HCT116 (cell line): ENCODE data around the gene IL31.

Source experiments
- CTCF ChIP-seq, 3 experiments: fragments of 200-600 bp in 1 of 3; sonication (generic) in 1 of 3; IDR thresholded peaks in 2 of 3; conservative IDR thresholded peaks in 1 of 3; 2 replicates each; pipeline ENCODE4 v1.5.1; 2012 to 2017; ENCODE audit warnings: low read depth in 2 of 3, low read length in 2 of 3, antibody characterized with exemption in 1 of 3, borderline replicate concordance in 1 of 3, control low read depth in 1 of 3, mild to moderate bottlenecking in 1 of 3, mixed read lengths in 1 of 3, mixed run types in 1 of 3, moderate library complexity in 1 of 3; ENCODE audit not compliant: insufficient read depth in 1 of 3
- EZH2phosphoT487 ChIP-seq: fragments of 200-600 bp; IDR thresholded peaks from 2 replicates; pipeline ENCODE4 v1.6.1; 2018; ENCODE audit warnings: antibody characterized with exemption, borderline replicate concordance
- POLR2AphosphoS5 ChIP-seq: IDR thresholded peaks from 2 replicates; pipeline ENCODE4 v1.6.1; 2011; ENCODE audit warnings: mild to moderate bottlenecking, low read depth, low read length, moderate library complexity
- RAD21 ChIP-seq: IDR thresholded peaks from 2 replicates; pipeline ENCODE4 v1.6.1; 2012; ENCODE audit warnings: low read depth, mild to moderate bottlenecking
- ZFX ChIP-seq: fragments of 450-650 bp; IDR thresholded peaks from 2 replicates; pipeline ENCODE4 v1.6.1; 2017
- TF ChIP-seq, protein P1 (sequence below): IDR thresholded peaks from 2 replicates; pipeline ENCODE4 v1.6.1; 2012; ENCODE audit warnings: low read depth

DNA sequence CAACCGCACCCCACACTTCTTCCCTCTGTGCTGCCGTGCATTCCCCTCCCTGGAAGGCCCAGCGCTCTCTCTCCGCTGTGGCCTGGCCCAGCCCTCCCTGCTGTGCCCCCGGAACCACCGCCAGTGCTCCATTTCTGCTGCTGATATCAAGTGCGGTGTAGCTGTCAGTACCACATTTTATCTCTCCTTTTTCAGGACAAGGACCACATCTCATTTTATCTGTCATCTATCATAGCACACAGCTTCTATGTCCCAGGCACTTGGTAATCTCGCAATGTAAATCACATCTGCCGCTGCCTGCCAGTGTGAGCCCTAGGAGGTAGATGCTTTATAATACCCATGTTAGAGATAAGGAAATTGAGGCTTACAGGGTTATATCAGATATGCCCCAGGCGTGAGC is 18.3 kb downstream of the IL31 start:
- TF ChIP-seq, protein P1, sequence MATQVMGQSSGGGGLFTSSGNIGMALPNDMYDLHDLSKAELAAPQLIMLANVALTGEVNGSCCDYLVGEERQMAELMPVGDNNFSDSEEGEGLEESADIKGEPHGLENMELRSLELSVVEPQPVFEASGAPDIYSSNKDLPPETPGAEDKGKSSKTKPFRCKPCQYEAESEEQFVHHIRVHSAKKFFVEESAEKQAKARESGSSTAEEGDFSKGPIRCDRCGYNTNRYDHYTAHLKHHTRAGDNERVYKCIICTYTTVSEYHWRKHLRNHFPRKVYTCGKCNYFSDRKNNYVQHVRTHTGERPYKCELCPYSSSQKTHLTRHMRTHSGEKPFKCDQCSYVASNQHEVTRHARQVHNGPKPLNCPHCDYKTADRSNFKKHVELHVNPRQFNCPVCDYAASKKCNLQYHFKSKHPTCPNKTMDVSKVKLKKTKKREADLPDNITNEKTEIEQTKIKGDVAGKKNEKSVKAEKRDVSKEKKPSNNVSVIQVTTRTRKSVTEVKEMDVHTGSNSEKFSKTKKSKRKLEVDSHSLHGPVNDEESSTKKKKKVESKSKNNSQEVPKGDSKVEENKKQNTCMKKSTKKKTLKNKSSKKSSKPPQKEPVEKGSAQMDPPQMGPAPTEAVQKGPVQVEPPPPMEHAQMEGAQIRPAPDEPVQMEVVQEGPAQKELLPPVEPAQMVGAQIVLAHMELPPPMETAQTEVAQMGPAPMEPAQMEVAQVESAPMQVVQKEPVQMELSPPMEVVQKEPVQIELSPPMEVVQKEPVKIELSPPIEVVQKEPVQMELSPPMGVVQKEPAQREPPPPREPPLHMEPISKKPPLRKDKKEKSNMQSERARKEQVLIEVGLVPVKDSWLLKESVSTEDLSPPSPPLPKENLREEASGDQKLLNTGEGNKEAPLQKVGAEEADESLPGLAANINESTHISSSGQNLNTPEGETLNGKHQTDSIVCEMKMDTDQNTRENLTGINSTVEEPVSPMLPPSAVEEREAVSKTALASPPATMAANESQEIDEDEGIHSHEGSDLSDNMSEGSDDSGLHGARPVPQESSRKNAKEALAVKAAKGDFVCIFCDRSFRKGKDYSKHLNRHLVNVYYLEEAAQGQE: no peak
- TF ChIP-seq RAD21: no peak
- no peak for TF ChIP-seq POLR2AphosphoS5
- no peak for TF ChIP-seq CTCF (IDR thresholded peaks at IDR 0.05 in 2 of 3, conservative IDR thresholded peaks at IDR 0.05 in 1 of 3; ENCODE audit: borderline replicate concordance in 1 of 3, insufficient read depth in 1 of 3, low read depth in 2 of 3, low read length in 2 of 3)
- no peak for TF ChIP-seq ZFX
- no peak for TF ChIP-seq EZH2phosphoT487
